GM11168 (cell line): Measurements from ENCODE around the gene UBQLNL.

Experiments
- in situ Hi-C: fragments of 300-500 bp; cut with MboI; formaldehyde crosslinking; loops from one replicate; pipeline ENCODE4 v1.12.0; 2022; ENCODE audit warnings: low sequenced_read_pairs; ENCODE audit not compliant: unreplicated experiment

Gene UBQLNL

GRCh38 chr11:5508605-5509004 is 7.9 kb downstream of the UBQLNL start:
- in situ Hi-C loops: no loop called here

- in situ Hi-C loops: no loop called here
Measured at GRCh38 chr11:5507933-5508305, 8.6 kb downstream of the UBQLNL start.

- in situ Hi-C loops: no loop called here
Measured at GRCh38 chr11:5507177-5507932, 9.1 kb downstream of the UBQLNL start.

- in situ Hi-C loops: no loop called here
Measured at GRCh38 chr11:5505363-5506048, 11.0 kb downstream of the UBQLNL start.

- in situ Hi-C loops: no loop called here
Measured at GRCh38 chr11:5504403-5504921, 12.0 kb downstream of the UBQLNL start.

- in situ Hi-C loops: no loop called here
Measured at GRCh38 chr11:5500393-5500801, 16.1 kb downstream of the UBQLNL start.

GRCh38 chr11:5499671-5500070 is 16.8 kb downstream of the UBQLNL start:
- in situ Hi-C loops: loop anchor here (25.0 kb wide), 1 partner anchor 313 kb away; the partner anchor contains the start of gene OR52N2

- in situ Hi-C loops: loop anchor here (25.0 kb wide), 1 partner anchor 323 kb away; the partner anchor contains the start of gene OR52N2
Measured at GRCh38 chr11:5489576-5490357, 26.7 kb downstream of the UBQLNL start.

GRCh38 chr11:5488798-5489399 is 27.6 kb downstream of the UBQLNL start:
- in situ Hi-C loops: loop anchor here (25.0 kb wide), 1 partner anchor 323 kb away; the partner anchor contains the start of gene OR52N2

- in situ Hi-C loops: loop anchor here (25.0 kb wide), 1 partner anchor 324 kb away; the partner anchor contains the start of gene OR52N2
Measured at GRCh38 chr11:5488385-5488784, 28.1 kb downstream of the UBQLNL start, which contains the start of gene OR52D1. Gene OR52D1 (plus strand): TSS chr11:5488685. CDS start chr11:5488707, 22 bp downstream.

- in situ Hi-C loops: loop anchor here (25.0 kb wide), 1 partner anchor 326 kb away; the partner anchor contains the start of gene OR52N2
Measured at GRCh38 chr11:5486421-5486820, 30.1 kb downstream of the UBQLNL start.

- in situ Hi-C loops: loop anchor here (25.0 kb wide), 1 partner anchor 326 kb away; the partner anchor contains the start of gene OR52N2
Measured at GRCh38 chr11:5486003-5486402, 30.5 kb downstream of the UBQLNL start.

GRCh38 chr11:5476186-5476819 is 40.2 kb downstream of the UBQLNL start:
- in situ Hi-C loops: loop anchor here (25.0 kb wide), 1 partner anchor 336 kb away; the partner anchor contains the start of gene OR52N2

- in situ Hi-C loops: no loop called here
Measured at GRCh38 chr11:5473921-5474320, 42.6 kb downstream of the UBQLNL start.

GRCh38 chr11:5467527-5467926 is 49.0 kb downstream of the UBQLNL start:
- in situ Hi-C loops: no loop called here
